G401 (cell line): ENCODE results near the gene ANO6. TPM values are rescaled to one million over a fixed set of nuclear protein-coding genes. Genes with fewer than 3 reads are reported as not detected.

Experiments
- DNase-seq: peaks from one replicate; pipeline ENCODE4 v3.0.0-alpha.2; 2015; ENCODE audit warnings: low spot score
- in situ Hi-C: cut with HindIII; loops from 2 replicates; pipeline ENCODE4 v1.10.0; 2016; ENCODE audit warnings: low sequenced_read_pairs, mixed read lengths
- total RNA-seq: library from RNA; depleted of rRNA; stranded (reverse); fragments of >200 nt; shearing (Covaris generic); gene quantifications from 2 replicates; pipeline ENCODE4 v1.2.3, GENCODE V29; 2014

ANO6 gene
- total RNA-seq, 1 experiment from 2014 or later: 25.8 TPM

DNA sequence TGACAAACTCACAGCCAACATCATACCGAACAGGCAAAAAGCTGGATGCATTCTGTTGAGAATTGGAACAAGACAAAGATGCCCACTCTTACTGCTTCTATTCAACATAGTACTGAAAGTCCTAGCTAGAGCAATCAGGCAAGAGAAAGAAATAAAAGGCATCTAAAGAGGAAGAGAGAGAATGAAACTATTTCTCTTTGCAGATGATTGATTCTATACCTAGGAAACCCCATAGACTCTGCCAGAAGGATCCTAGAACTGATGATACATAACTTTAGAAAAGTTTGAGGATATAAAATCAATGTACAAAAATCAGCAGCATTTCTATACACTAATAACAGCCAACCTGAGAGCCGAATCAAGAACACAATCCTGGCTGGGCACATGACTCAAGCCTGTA, 6.1 kb upstream of the ANO6 start:
- DNase-seq: no peak
- in situ Hi-C loops: no loop called here

DNA sequence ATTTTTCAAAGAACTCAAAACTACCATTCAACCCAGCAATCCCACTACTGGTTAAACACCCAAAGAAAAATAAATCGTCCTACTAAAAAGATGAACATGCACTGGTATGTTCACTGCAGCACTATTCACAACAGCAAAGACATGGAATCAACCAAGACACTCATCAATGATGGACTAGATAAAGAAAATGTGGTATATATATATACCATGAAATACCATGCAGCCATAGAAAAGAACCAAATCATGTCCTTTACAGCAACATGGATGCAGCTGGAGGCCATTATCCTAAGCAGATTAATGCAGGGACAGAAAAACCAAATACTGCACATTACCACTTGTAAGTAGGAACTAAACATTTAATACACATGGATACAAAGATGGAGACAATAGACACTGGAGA, 3.8 kb upstream of the ANO6 start:
- no peak for DNase-seq
- in situ Hi-C loops: no loop called here

DNA sequence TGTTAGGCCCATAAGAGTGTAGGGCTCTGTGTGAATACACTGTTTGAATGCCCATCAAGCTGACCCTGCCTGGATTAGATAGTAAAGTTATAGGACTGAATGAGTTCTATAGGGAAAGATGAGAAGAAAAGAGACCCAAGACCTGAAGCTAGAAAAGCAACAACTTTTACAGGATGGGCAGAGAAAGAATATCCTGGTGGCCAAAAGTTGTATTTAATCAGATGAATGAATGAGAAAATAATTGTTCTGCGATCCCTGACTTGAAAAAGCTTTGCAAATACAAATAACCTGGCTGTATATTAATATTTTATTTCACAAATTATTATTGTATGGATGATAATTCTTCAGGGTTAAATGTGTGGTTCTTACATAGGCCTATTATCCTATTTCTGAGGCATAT, 2.8 kb upstream of the ANO6 start:
- in situ Hi-C loops: no loop called here
- DNase-seq: no peak

DNA sequence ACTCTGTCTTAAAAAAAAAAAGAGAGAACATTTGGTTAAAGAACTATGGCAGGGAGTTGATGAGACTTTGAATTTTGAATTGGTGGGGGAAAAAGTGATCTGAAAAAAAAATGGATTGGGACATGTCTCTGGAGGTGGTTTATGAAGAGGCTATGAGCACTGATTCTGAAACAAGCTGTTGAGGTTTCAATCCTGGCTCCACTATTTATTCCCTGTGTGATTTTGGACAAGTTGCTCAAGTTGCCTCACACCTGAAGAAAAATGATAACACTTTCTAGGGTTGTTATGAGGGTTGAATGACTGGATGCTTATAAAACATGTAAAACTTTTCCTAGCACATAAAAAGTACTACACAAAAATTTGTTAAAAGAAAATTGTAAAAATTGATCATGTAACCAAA, 1.8 kb upstream of the ANO6 start:
- in situ Hi-C loops: no loop called here
- no peak for DNase-seq

DNA sequence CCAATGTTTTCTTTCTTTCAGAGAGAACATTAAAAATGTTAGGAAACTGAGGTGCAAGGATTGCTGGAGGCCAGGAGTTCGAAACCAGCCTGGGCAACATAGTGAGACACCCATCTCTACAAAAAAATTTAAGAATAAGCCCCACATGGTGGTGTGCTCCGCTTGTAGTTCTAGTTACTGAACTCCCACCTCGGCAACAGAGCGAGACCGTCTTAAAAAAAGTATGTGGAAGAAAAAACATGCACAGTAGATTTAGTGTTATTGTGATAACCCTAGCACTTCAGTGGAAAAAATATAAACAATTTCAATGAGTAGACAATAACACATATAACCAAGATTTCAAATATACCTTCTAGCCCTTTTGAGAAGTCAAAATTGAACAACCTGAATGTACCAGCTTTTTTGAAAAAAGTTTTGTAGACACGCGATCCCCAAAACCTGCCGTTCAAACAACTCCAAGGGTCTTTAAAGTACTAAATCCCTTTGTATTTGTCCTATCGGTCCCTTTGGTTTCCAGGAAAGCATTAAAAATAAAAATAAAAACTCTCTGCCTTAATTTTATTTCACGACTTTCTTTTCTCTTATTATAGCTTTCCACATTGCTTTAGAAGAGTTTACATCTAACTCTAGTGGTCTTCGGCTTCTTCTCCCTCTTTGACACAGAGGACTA, 1.0 kb upstream of the ANO6 start:
- DNase-seq: no peak
- in situ Hi-C loops: no loop called here

DNA sequence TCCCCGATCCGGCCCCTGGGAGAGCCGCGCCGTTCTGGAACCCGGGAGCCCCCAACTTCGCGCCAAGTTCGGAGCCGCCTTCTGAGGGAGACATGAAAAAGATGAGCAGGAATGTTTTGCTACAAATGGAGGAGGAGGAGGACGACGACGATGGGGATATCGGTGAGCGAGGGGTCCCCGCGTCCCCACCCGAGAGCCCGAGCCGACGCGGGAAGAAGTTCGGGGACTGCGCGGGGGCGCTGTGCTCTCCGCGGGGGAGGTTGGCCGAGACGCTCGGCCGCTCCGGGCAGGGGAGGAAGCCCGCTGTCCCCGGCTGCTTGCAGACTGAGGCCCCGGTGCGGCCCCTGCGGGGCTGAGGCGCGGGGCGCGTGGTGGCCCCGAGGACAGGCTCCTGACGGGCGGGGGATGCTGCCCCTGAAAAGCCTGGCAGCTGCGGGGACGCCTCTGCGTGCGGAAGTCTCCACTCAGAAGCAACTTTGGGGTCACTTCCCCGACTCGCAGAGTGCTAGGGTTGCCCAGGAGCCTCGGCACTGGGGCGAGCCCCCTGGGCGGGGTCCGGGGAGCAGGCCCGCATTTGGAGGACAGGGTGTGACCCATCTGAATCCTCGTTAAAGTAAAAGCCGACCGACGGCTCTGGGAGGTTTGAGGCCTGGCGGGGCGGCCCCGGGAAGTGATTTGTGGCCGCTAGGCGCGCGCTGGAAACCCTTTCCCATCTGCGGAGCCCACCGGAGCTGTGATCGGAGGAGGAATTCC, 511 bp downstream of the ANO6 start:
- no peak for DNase-seq
- in situ Hi-C loops: no loop called here

DNA sequence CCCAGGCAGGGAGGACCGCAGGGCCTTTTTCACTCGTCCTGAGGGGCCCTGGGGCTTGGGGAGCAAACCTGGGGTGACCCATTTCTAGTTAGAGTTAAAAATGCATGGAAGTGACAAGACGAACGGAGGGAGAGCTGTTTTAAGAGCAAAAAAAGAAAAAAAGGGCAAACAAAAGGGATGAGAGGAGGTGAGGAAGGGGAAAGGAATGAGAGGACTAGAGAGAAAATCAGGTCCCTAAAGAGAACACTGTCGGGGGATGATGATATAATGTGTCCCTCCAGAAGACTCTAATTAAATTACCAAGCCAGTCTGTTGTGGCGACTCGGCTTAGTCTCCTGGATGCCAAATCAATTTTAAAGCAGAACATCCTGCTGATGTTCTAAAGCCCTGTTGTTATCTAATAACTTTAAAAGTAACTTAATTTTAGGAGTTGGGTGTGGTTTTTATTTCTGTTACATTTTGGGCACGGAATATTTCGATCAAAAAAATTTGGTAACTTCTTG, 1.1 kb downstream of the ANO6 start:
- no peak for DNase-seq
- in situ Hi-C loops: no loop called here

DNA sequence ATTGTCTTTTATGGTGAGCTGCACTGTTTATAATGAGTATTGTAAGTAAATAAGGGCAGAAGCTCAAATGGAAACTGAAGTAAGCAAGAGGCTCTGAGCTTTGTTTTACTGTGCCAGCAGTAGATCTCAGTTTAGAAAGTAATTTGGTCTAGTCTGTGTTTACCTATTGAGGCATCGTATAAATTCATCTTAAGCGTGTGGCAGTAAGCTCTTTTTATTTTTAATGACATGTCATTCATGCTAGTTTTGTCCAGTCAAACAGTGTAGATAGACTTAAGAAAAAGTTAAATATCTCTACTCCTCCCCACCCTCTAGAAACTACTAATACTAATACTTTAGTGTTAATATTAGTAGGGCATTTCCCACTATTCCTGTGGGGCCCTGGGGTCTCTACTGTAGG, 2.0 kb downstream of the ANO6 start:
- in situ Hi-C loops: no loop called here
- DNase-seq: no peak

DNA sequence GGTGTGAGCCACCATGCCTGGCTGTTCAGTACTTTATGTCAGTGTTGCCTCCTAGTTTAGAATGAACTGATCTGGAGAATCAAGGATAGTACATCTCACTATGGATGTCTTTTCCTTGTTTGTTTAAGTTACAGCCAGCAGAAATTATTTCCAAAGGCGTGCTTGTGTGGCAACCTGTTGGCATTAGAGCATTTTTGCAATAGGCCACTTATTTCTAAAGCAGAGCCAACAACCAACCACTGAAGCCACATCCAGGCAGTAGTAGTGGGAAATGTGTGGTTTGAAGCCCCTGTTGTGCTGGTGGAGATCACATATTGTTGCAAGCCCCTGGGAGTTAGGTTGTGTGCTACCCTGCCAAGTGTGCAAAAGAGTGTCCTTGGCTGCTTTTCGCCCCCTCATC, 3.7 kb downstream of the ANO6 start:
- in situ Hi-C loops: no loop called here
- no peak for DNase-seq

DNA sequence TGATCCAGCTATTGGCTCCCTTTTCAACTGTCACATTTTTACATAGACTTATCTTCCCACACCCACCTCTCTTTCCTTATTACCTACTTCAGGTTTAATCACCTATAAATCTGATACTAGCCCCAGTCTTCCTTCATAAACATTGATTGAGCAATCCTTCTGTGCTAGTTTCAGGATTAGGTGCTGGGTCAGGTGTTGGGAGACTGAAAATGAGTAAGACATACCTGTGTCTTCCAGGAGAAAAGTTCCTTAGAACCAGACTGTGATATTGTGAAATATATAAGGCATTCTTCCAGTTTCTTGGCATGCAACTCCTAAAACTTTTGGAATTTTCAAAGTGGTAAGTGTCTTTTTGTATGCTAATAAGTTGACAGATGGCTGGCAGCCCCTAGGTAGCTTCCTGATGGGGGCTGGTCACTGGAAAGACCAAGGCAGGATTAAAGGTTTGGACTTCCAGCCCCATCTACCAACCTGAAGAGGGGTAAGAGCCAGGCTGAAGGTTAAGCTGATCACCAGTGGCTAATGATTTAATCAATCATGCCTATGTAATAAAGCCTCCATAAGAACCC, 4.6 kb downstream of the ANO6 start:
- no peak for DNase-seq
- in situ Hi-C loops: no loop called here

DNA sequence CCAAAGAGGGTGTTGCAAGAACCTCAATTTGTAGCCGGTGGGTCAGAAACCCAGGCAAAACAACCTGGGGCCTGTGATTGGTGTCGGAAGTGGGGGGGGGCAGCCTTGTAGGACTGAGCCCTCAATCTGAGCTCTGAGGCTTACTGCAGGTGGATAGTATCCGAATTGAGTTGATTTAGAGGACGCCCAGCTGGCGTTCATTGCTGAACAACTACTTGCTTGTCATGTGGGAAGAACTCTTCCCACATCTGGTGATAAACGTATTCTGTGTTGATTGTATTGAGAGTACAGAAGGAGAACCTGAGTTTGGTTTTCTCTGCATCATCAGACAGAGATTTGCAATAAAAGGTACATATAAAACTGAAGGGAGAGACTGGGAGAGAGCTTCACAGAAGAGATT, 5.1 kb downstream of the ANO6 start:
- DNase-seq: no peak
- in situ Hi-C loops: no loop called here

DNA sequence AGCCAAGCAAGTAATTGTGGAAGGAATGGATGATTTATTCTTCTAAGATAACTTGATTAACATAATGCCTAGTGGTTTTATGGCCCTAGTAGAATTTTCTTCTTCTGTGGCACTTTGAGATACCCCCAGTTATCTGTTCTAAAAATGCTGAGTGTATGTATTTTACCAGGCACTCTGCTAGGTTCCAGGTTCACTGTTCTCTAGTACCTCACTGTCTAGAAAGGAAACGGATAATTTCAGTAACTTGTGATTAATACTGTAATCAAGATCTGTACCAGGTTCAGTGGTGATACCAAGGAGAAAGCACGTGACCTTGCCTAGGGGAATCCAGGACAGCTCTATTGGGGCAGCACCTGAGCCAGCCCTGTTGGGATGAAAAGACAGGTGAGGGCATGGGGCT, 8.0 kb downstream of the ANO6 start:
- in situ Hi-C loops: no loop called here
- DNase-seq: no peak

DNA sequence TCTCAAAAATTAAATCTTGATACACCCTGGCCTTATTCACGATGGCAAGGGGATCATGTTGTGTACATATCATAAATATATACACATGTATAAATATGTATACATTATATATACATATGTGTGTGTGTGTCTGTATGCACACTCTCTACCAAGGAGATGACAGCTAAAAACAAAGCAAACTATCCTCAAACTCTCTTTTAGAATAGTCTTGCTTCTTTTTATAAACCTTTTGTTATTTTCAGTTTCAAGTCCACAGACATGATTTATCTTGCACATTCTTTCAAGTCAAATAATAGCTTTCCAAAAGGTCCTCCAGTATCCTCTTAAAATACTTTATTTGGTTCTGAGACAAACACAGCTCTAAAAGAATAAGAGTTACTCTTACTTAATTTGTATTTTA, 8.4 kb downstream of the ANO6 start:
- in situ Hi-C loops: no loop called here
- DNase-seq: no peak

DNA sequence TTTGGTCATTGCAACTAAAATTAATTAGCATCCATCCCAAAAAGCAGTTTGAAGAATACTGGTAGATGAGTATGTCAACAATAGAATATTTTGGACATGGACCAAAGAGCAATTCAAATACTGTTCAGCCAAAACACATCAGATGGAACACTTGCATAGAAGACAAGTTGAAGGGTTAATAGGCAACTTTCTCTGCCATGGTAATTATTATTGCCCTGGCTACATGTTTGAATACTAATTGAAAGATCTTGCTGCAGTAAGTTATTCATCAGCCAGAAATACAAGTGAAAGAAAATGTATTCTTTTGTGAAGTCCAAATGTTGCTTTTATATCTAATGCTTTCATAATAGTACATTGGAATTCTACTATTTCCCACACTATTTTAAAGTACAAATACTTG, 10.1 kb downstream of the ANO6 start:
- in situ Hi-C loops: no loop called here
- no peak for DNase-seq

DNA sequence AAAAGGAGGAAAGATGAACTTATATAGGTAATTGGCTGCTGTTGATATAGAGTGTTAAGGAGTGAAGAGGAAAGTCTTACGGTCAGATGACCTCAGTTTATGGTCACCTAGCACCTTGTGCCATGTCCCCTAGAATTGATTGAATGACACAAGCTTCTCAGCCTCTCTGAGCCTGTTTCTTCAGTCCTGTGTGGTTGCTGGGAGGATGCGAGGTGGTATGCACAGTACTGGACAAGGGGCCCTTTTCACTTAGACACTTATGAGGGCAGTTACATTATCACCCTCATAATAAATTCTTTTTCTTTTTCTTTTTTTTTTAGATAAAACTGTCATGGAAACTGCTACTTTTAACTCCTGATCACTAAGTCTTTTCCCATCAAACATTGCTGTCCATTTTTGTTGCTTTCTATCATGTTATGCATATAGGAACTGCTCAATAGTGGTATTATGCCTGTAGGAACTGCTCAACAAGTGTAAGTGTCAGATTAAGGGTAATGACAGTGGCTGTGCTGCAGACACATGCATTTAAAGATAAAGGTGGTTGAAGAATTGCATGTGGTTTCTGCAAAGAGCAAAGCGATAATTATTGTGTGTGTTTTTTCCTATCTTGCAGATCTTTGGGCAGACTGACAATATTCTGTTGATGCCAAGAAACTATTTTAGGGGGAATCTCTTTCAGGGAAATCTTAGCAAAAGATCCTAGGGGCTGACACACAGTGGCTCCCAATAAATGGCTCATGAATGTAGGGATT, 11.6 kb downstream of the ANO6 start:
- DNase-seq: no peak
- in situ Hi-C loops: no loop called here

DNA sequence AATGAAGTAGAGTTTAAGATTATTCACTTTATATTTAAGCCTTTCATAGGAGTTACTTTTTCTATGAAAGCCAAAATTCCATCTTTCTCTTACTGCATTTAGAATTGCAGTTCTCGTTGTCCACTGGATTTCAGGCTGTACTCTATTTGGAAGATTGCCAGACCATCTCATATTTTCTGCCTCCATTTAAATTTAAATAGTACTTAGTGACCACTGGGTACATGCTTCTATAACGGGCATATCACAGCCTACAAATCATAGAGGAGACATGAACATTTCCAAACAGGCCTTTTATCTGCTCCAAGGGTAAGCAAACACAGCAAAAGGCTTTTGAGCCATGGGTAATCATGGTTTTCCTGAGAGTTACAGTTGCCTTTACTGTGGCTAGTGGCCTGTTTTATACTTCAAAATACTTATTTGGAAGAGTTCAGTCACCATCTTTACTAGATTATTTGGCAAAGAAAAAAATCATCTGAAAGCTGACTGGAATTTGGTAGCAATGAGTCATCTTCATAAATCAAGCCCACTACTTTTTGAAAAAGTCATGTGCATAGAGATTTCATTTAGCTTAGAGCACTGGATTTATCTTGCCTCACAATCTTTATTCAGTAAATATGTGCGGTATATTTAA, 15.7 kb downstream of the ANO6 start:
- in situ Hi-C loops: no loop called here
- no peak for DNase-seq

DNA sequence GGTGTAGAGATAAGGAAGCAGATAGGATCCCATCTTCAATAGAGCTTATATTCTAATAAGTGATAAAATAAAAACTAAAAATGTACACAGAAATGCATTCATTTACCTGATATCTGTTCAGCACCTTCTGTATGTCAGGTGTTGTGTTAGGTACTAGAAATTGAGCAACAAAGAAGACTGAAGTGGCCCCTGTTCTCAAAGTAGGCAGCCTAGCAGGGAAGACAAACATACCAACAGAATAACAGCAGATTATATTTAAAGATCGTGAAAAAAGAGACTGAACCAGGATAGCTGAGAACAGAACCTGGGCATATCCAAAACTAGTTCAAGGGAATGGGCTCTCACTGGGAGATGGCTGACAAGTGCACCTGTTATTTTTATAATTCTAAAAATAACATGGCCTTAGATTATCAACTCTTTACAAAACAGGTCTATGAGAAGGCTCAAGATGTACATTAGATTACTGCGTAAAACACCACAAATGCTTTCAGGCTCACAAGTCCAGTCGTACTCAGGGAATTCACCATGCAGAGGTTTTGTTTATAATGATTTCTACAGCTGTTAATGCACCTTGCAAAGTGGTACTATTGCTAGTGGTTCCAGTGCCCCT, 16.4 kb downstream of the ANO6 start:
- in situ Hi-C loops: no loop called here
- no peak for DNase-seq

DNA sequence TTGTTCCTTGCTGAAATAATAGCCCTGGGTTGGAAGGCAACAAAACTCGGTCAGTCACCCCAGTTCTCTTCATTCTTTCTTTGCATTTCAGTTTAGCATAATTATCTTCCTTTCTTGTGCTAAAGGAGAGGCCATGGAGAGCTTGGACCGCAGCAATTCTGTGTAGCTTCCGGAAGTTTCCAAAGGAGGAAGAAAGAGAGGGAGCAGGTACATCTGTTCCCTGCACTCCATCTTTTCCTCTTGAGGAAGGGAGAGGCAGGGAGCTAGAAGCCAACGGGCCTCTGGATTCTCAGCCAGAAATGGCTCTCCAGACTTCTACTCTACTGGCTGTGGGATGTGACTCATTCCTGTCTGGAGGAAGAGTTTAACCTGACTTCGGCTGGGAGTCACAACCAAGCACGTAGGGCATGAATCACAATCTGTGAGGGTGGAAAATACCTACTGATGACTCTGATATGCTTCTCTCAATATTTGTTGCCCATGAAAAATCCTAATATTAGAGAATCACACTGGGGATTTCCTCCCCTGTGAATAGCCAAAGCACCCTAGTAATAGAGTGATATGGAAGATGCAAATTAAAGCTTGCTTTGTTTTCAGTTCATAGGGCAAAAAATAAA, 17.0 kb downstream of the ANO6 start:
- in situ Hi-C loops: no loop called here
- no peak for DNase-seq
